GM12878 (cell line): ENCODE data around the gene PPP1R14D. TPM values are rescaled to one million over a fixed set of nuclear protein-coding genes. Genes with fewer than 3 reads are reported as not detected.

Source experiments
- ATAC-seq: fragments of 200-7000 bp; cut with Tn5 transposase; 3 replicates; pipeline ENCODE4 v1.9.1; 2020; ENCODE audit warnings: mild to moderate bottlenecking, moderate library complexity
- BruUV-seq: library from RNA; stranded (reverse); fragments of 400-500 nt; replicated peaks from 2 replicates; lab custom pipeline; 2021; lab: Mats Ljungman, UMichigan
- CTCF ChIA-PET: fragments of 300-600 bp; sonication (Branson Sonifier 250); formaldehyde crosslinking; extraction: SDS; loops from one replicate; lab custom pipeline; 2021; ENCODE audit warnings: inconsistent platforms; lab: Yijun Ruan, JAX
- POLR2A ChIA-PET: fragments of 350-600 bp; formaldehyde crosslinking; extraction: SDS; loops from one replicate; lab custom pipeline; 2021; ENCODE audit warnings: inconsistent platforms; lab: Charles Lee
- RAD21 ChIA-PET: fragments of 300-600 bp; sonication (Branson Sonifier 250); formaldehyde crosslinking; loops from one replicate; lab custom pipeline; 2023; ENCODE audit warnings: antibody characterized with exemption; ENCODE audit not compliant: unreplicated experiment; lab: Charles Lee
- SMC1A ChIA-PET: fragments of 300-600 bp; sonication (Branson Sonifier 250); formaldehyde crosslinking; loops from one replicate; lab custom pipeline; 2023; ENCODE audit not compliant: unreplicated experiment, uncharacterized antibody; lab: Charles Lee
- DNase-seq: peaks from one replicate; pipeline ENCODE4 v3.0.0-alpha.2; 2011; ENCODE audit warnings: low read depth, low spot score
- FAIRE-seq: peaks from 3 replicates; lab custom pipeline; 2011; peaks lifted over from hg19 to GRCh38; lab: Jason Lieb, UNC
- H2AFZ ChIP-seq: 2 replicates; pipeline ENCODE4 v1.6.0; 2011; ENCODE audit warnings: low read depth, low read length, control low read depth; ENCODE audit not compliant: control insufficient read depth
- H3K27ac ChIP-seq: 2 replicates; pipeline ENCODE4 v1.5.1; 2011; ENCODE audit warnings: control low read depth; ENCODE audit not compliant: control insufficient read depth, insufficient read depth
- H3K27me3 ChIP-seq, 2 experiments: replicated peaks in 1 of 2; 2 replicates each; pipeline versions ENCODE4 v1.6.0 to v1.6.1; 2011; ENCODE audit warnings: low read length in 1 of 2; ENCODE audit not compliant: control insufficient read depth in 2 of 2, insufficient read depth in 2 of 2
- H3K36me3 ChIP-seq, 2 experiments: 2 replicates each; pipeline ENCODE4 v1.5.1; 2011; ENCODE audit warnings: low read length in 1 of 2; ENCODE audit not compliant: control insufficient read depth in 2 of 2, insufficient read depth in 2 of 2
- H3K4me1 ChIP-seq: 2 replicates; pipeline ENCODE4 v1.6.1; 2011; ENCODE audit warnings: mild to moderate bottlenecking, low read length, moderate library complexity, mixed read lengths; ENCODE audit not compliant: control insufficient read depth, insufficient read depth
- H3K4me2 ChIP-seq: 2 replicates; pipeline ENCODE4 v1.6.0; 2011; ENCODE audit warnings: control low read depth; ENCODE audit not compliant: control insufficient read depth, insufficient read depth
- H3K4me3 ChIP-seq: fragments of 200-600 bp; sonication (generic); 2 replicates; pipeline ENCODE4 v1.5.1; 2016
- H3K79me2 ChIP-seq: 2 replicates; pipeline ENCODE4 v1.6.0; 2011; ENCODE audit warnings: low read length; ENCODE audit not compliant: control insufficient read depth, insufficient read depth
- H3K9ac ChIP-seq: 2 replicates; pipeline ENCODE4 v1.8.0; 2011; ENCODE audit warnings: low read length, control low read depth, mixed read lengths; ENCODE audit not compliant: control insufficient read depth, insufficient read depth
- H3K9me3 ChIP-seq: replicated peaks from 3 replicates; pipeline ENCODE4 v1.5.1; 2011; ENCODE audit warnings: mild to moderate bottlenecking, low read length; ENCODE audit not compliant: control insufficient read depth, insufficient read depth
- H4K20me1 ChIP-seq: 2 replicates; pipeline ENCODE4 v1.6.0; 2011; ENCODE audit not compliant: control insufficient read depth, insufficient read depth
- CBX5 ChIP-seq: sonication (generic); IDR thresholded peaks from 2 replicates; pipeline ENCODE4 v1.6.1; 2016; ENCODE audit warnings: low read depth, moderate library complexity, mild to moderate bottlenecking, inconsistent platforms
- CREB1 ChIP-seq: IDR thresholded peaks from 2 replicates; pipeline ENCODE4 v1.6.1; 2012; ENCODE audit warnings: low read depth, mild to moderate bottlenecking, inconsistent platforms
- ETV6 ChIP-seq, 2 experiments: fragments of 450-650 bp in 1 of 2; IDR thresholded peaks in 1 of 2; conservative IDR thresholded peaks in 1 of 2; 2 replicates each; pipeline ENCODE4 v1.6.1; 2014; ENCODE audit warnings: antibody characterized with exemption in 1 of 2, borderline replicate concordance in 1 of 2, low read depth in 1 of 2, mild to moderate bottlenecking in 1 of 2, moderate library complexity in 1 of 2
- MAX ChIP-seq: IDR thresholded peaks from 2 replicates; pipeline ENCODE4 v1.6.1; 2012; ENCODE audit warnings: low read depth, low read length, improper control_type of control experiment
- RAD51 ChIP-seq: fragments of 450-650 bp; IDR thresholded peaks from 2 replicates; pipeline ENCODE4 v1.6.1; 2016; ENCODE audit warnings: moderate library complexity, mild to moderate bottlenecking, inconsistent platforms
- SREBF2 ChIP-seq: IDR thresholded peaks from 2 replicates; pipeline ENCODE4 v1.6.1; 2012; ENCODE audit warnings: mild to moderate bottlenecking, low read length
- WGBS: methylation state at CpG from one replicate; pipeline ENCODE4 v1.1.6; 2016; ENCODE audit warnings: low lambda C conversion rate; ENCODE audit not compliant: insufficient replicate concordance, insufficient coverage; ENCODE audit errors: missing lambda C conversion rate; 5-methylcytosine and 5-hydroxymethylcytosine counted together
- in situ Hi-C: fragments of 300-500 bp; cut with MboI; formaldehyde crosslinking; loops from 9 replicates; pipeline ENCODE4 v1.14.3; 2018; ENCODE audit warnings: mixed read lengths
- intact Hi-C: fragments of 100-400 bp; cut with micrococcal nuclease; formaldehyde crosslinking; loops from one replicate; pipeline ENCODE4 v1.14.2; 2022; ENCODE audit not compliant: unreplicated experiment
- polyA plus RNA-seq, 11 experiments: library from polyadenylated mRNA; depleted of rRNA in 4 of 11; unstranded in 6 of 11; stranded (reverse) in 5 of 11; fragments of >200 nt; fragmentation: Nextera tagmentation in 4 of 11; fragmentation: Illumina TruSeq in 1 of 11; extraction: Ambion mirVana in 4 of 11; extraction: Trizol in 1 of 11; gene quantifications; 1 replicate in 1 of 11; 2 replicates in 10 of 11; pipeline versions ENCODE4 v1.2.1 to v1.2.3, GENCODE V29; 2011 to 2016; ENCODE audit warnings: inconsistent platforms in 2 of 11, missing spikeins in 2 of 11, low read depth in 1 of 11
- total RNA-seq, 4 experiments: library from RNA; depleted of rRNA in 3 of 4; stranded (reverse); fragments of >200 nt in 3 of 4; fragmentation: Illumina TruSeq in 1 of 4; extraction: Trizol in 1 of 4; gene quantifications; 2 replicates each; pipeline versions ENCODE4 v1.2.1 to v1.2.3, GENCODE V29; 2013 to 2021
- TF ChIP-seq, protein P1 (sequence below): fragments of 450-650 bp; conservative IDR thresholded peaks from 2 replicates; pipeline ENCODE4 v1.6.1; 2017; ENCODE audit warnings: mild to moderate bottlenecking, moderate library complexity

Gene PPP1R14D
- total and polyA plus RNA-seq, 10 of the 15 experiments (the other 5 are each of a cell fraction or from before 2014, with no cell fraction given): 0.10 TPM; not detected in 9

GRCh38 chr15:40850576-40851112 lies 22.1 kb upstream of the PPP1R14D start:
- H3K4me1 ChIP-seq: peaks cover 23% of the 10 kb centered on the region
- H2AFZ ChIP-seq: no peak overlapping the region
- FAIRE-seq: no peak
- no peak overlapping the region for H3K4me3 ChIP-seq
- no peaks in the 10 kb centered on the region for H3K79me2 ChIP-seq
- ChIA-PET RAD21 (interaction anchor here (1.4 to 2.6 kb wide), 3 partner anchors 8 to 42 kb away, joined by 5 to 10 read pairs (median 8); no protein-coding TSS in a partner anchor), CTCF (interaction anchor here (0.9 to 8.8 kb wide), 5 partner anchors 8 to 329 kb away, joined by 3 to 140 read pairs (median 9); partner anchors contain the start of gene VPS18), SMC1A (interaction anchor here (2.1 to 5.0 kb wide), 4 partner anchors 8 to 41 kb away, joined by 8 to 47 read pairs (median 20); no protein-coding TSS in a partner anchor), POLR2A (no interaction called here)
- no peak overlapping the region for H3K4me2 ChIP-seq
- no peaks in the 10 kb centered on the region for H4K20me1 ChIP-seq
- intact Hi-C loops (no loop called here), in situ Hi-C loops (no loop called here)
- H3K36me3 ChIP-seq: peaks cover 0 to 2% of the 10 kb centered on the region in 2 experiments; a peak in 2 of 4 replicates
- no peaks in the 10 kb centered on the region for H3K27me3 ChIP-seq
- TF ChIP-seq CBX5 (no peak), RAD51 (no peak), ETV6 (conservative IDR thresholded peaks at IDR 0.05 in 1 of 2, IDR thresholded peaks at IDR 0.05 in 1 of 2; ENCODE audit: borderline replicate concordance in 1 of 2, low read depth in 1 of 2) (no peak), MAX (no peak), SREBF2 (no peak), CREB1 (no peak)
- TF ChIP-seq, protein P1, sequence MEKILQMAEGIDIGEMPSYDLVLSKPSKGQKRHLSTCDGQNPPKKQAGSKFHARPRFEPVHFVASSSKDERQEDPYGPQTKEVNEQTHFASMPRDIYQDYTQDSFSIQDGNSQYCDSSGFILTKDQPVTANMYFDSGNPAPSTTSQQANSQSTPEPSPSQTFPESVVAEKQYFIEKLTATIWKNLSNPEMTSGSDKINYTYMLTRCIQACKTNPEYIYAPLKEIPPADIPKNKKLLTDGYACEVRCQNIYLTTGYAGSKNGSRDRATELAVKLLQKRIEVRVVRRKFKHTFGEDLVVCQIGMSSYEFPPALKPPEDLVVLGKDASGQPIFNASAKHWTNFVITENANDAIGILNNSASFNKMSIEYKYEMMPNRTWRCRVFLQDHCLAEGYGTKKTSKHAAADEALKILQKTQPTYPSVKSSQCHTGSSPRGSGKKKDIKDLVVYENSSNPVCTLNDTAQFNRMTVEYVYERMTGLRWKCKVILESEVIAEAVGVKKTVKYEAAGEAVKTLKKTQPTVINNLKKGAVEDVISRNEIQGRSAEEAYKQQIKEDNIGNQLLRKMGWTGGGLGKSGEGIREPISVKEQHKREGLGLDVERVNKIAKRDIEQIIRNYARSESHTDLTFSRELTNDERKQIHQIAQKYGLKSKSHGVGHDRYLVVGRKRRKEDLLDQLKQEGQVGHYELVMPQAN: no peak
- no peak overlapping the region for H3K27ac ChIP-seq
- DNase-seq: no peak
- no peaks in the 10 kb centered on the region for H3K9me3 ChIP-seq
- no peak overlapping the region for H3K9ac ChIP-seq
- BruUV-seq: no TSS peak
- 55% methylated on average over 8 of the region's 8 CpGs for WGBS
- no peak for ATAC-seq
